Panc1 (cell line): Measurements from ENCODE around the gene ATP8B3. TPM values are rescaled to one million over a fixed set of nuclear protein-coding genes. Genes with fewer than 3 reads are reported as not detected.

ENCODE experiments used
- ATAC-seq: fragments of 200-7000 bp; cut with Tn5 transposase; 2 replicates; pipeline ENCODE4 v1.9.1; 2020; ENCODE audit warnings: mild to moderate bottlenecking, moderate library complexity
- BruUV-seq: library from RNA; stranded (reverse); fragments of 400-500 nt; replicated peaks from 2 replicates; lab custom pipeline; 2021; lab: Mats Ljungman, UMichigan
- CTCF ChIA-PET: fragments of 300-600 bp; sonication (Branson Sonifier 250); formaldehyde crosslinking; loops from one replicate; lab custom pipeline; 2022; ENCODE audit warnings: antibody characterized with exemption; lab: Charles Lee
- POLR2A ChIA-PET: fragments of 300-600 bp; sonication (Branson Sonifier 250); formaldehyde crosslinking; loops from one replicate; lab custom pipeline; 2022; ENCODE audit warnings: antibody characterized with exemption; lab: Charles Lee
- DNase-seq: peaks from one replicate; pipeline ENCODE4 v3.0.0-alpha.2; 2010; ENCODE audit warnings: low read depth, low spot score
- H3K27ac ChIP-seq: 2 replicates; pipeline ENCODE4 v1.5.1; 2011; ENCODE audit warnings: mild to moderate bottlenecking, low read length, inconsistent platforms
- H3K27me3 ChIP-seq: fragments of 200-500 bp; sonication (Bioruptor generic); 2 replicates; pipeline ENCODE4 v1.6.0; 2014; ENCODE audit warnings: low read length, inconsistent platforms; ENCODE audit not compliant: control insufficient read depth, insufficient read depth
- H3K36me3 ChIP-seq: fragments of 200-500 bp; sonication (Bioruptor generic); 2 replicates; pipeline ENCODE4 v1.5.1; 2014; ENCODE audit warnings: inconsistent platforms, mild to moderate bottlenecking, low read length, moderate library complexity; ENCODE audit not compliant: control insufficient read depth, insufficient read depth
- H3K4me1 ChIP-seq: 2 replicates; pipeline ENCODE4 v1.5.1; 2011; ENCODE audit warnings: inconsistent platforms, mild to moderate bottlenecking, low read length, moderate library complexity; ENCODE audit not compliant: control insufficient read depth, insufficient read depth
- H3K4me3 ChIP-seq, 2 experiments: 2 replicates each; pipeline ENCODE4 v1.5.1; 2011 to 2012; ENCODE audit warnings: low read depth in 2 of 2, low read length in 2 of 2, mild to moderate bottlenecking in 2 of 2, inconsistent platforms in 1 of 2, moderate library complexity in 1 of 2
- H3K9me3 ChIP-seq: fragments of 200-500 bp; sonication (Bioruptor generic); 2 replicates; pipeline ENCODE4 v1.5.1; 2014; ENCODE audit warnings: low read depth, mild to moderate bottlenecking, inconsistent platforms, low read length, moderate library complexity; ENCODE audit not compliant: control insufficient read depth, insufficient read depth
- CTCF ChIP-seq: fragments of 450-650 bp; IDR thresholded peaks from 2 replicates; pipeline ENCODE4 v1.5.1; 2017; ENCODE audit warnings: mild to moderate bottlenecking
- POLR2AphosphoS5 ChIP-seq: IDR thresholded peaks from 2 replicates; pipeline ENCODE4 v1.6.1; 2012; ENCODE audit warnings: mild to moderate bottlenecking, low read depth, low read length, moderate library complexity
- REST ChIP-seq, 2 experiments: IDR thresholded peaks; 2 replicates each; pipeline ENCODE4 v1.6.1; 2011 to 2012; ENCODE audit warnings: low read depth in 2 of 2, control low read depth in 1 of 2, low read length in 1 of 2, mild to moderate bottlenecking in 1 of 2, moderate library complexity in 1 of 2; ENCODE audit not compliant: insufficient read depth in 1 of 2
- SIN3A ChIP-seq: IDR thresholded peaks from 2 replicates; pipeline ENCODE4 v1.6.1; 2012; ENCODE audit warnings: low read depth, mild to moderate bottlenecking, low read length, moderate library complexity, borderline replicate concordance; ENCODE audit not compliant: insufficient read depth
- TCF7L2 ChIP-seq: IDR thresholded peaks from 2 replicates; pipeline ENCODE4 v1.6.1; 2011; ENCODE audit warnings: mild to moderate bottlenecking, low read depth, low read length, inconsistent platforms
- in situ Hi-C: cut with HindIII; loops from 2 replicates; pipeline ENCODE4 v1.10.0; 2016; ENCODE audit warnings: low sequenced_read_pairs, low pct_unique_long_range_greater_than_20kb
- intact Hi-C: fragments of 100-400 bp; cut with micrococcal nuclease; formaldehyde crosslinking; loops from one replicate; pipeline ENCODE4 v1.10.0; 2022; ENCODE audit not compliant: unreplicated experiment
- total RNA-seq: library from RNA; stranded (reverse); gene quantifications from one replicate; pipeline ENCODE4 v1.2.1, GENCODE V29; 2021; ENCODE audit not compliant: unreplicated experiment

The ATP8B3 gene
- total RNA-seq, 1 experiment from 2014 or later, result 67.7 TPM

- in situ Hi-C loops (no loop called here), intact Hi-C loops (no loop called here)
- ATAC-seq, result no peak
- H3K27ac ChIP-seq, result no peak overlapping the region
- no peaks in the 10 kb centered on the region for H3K9me3 ChIP-seq
- H3K27me3 ChIP-seq, result no peaks in the 10 kb centered on the region
- DNase-seq, result no peak
- POLR2A ChIA-PET, result no interaction called here
- H3K4me1 ChIP-seq, result peaks cover 16% of the 10 kb centered on the region
- BruUV-seq, result no TSS peak
- H3K4me3 ChIP-seq, result no peak overlapping the region
- CTCF ChIA-PET, result interaction anchor here (0.6 kb wide), 1 partner anchor 41 kb away, joined by 6 read pairs; no protein-coding TSS in a partner anchor
- H3K36me3 ChIP-seq, result no peaks in the 10 kb centered on the region
- TF ChIP-seq CTCF (no peak), REST (IDR thresholded peaks at IDR 0.05; ENCODE audit: insufficient read depth in 1 of 2, low read depth in 2 of 2, low read length in 1 of 2) (no peak), TCF7L2 (no peak), SIN3A (no peak), POLR2AphosphoS5 (no peak)
Observed at GRCh38 chr19:1833540-1833939, 21.5 kb upstream of the ATP8B3 start.

GRCh38 chr19:1832046-1832663 is 20.1 kb upstream of the ATP8B3 start:
- H3K27me3 ChIP-seq, result no peaks in the 10 kb centered on the region
- H3K9me3 ChIP-seq, result no peaks in the 10 kb centered on the region
- TF ChIP-seq CTCF, result no peak
- TF ChIP-seq TCF7L2, result no peak
- no peak for TF ChIP-seq REST (IDR thresholded peaks at IDR 0.05; ENCODE audit: insufficient read depth in 1 of 2, low read depth in 2 of 2, low read length in 1 of 2)
- no peak for TF ChIP-seq SIN3A
- TF ChIP-seq POLR2AphosphoS5, result no peak
- ChIA-PET CTCF (no interaction called here), POLR2A (interaction anchor here (0.7 kb wide), 1 partner anchor 222 kb away, joined by 9 read pairs; no protein-coding TSS in a partner anchor)
- no peaks in the 10 kb centered on the region for H3K36me3 ChIP-seq
- peaks cover 16% of the 10 kb centered on the region for H3K4me1 ChIP-seq
- intact Hi-C loops (no loop called here), in situ Hi-C loops (no loop called here)
- DNase-seq (no peak), ATAC-seq (no peak)
- no peak overlapping the region for H3K4me3 ChIP-seq
- no TSS peak for BruUV-seq
- no peak overlapping the region for H3K27ac ChIP-seq
